ENCODE results near the gene MTR.
"Not testable (repeated sequence)": the region's sequence is repeated elsewhere in the genome, so short reads cannot be mapped to it uniquely, and the experiment has no call there.

The MTR gene

GRCh38 chr1:236865818-236866155 is 70.7 kb downstream of the MTR start:
- DNase-seq, result no peak

GRCh38 chr1:236868625-236869467 is 73.8 kb downstream of the MTR start:
- no peak for DNase-seq

GRCh38 chr1:236869911-236870310 is 74.8 kb downstream of the MTR start:
- DNase-seq, result no peak

DNA sequence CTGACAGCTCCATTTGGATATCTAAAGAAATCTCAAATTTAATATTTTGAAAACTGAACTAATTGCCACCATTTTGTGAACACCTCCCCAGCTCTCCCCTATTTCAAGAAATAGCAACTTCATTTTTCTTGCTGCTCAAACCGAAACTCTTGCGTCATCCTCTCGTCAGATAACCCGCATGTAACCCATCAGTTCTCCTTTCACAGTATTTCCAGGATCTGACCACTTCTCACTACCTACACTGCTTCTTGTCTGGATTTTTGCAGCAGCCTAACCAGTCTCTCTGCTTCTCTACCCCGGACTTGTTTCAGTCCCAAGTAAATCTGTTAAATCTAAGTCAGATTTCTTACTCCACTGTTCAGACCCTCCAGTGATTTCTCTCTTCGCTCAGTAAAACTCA is 75.6 kb downstream of the MTR start:
- no peak for DNase-seq

- DNase-seq, result no peak
Measured at GRCh38 chr1:236872075-236872666, 77.1 kb downstream of the MTR start.

DNA sequence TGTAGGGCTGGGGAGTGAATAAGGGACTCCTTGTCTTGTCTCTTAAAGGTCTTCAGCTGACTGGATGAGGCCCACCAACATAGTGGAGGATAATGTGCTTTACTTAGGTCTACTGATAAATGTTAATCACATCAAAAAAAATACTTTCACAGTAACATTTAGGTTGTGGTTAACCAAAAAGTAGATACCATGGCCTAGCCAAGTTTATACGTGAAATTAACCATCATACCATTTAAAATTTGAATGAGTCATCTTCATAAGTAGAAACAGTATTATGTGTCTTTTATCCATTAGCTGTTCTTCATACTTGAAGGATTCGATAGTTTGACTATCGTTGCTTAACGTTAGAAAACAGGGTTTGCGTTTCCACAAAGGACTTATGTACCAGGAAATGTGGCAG is 80.9 kb downstream of the MTR start:
- no peak for DNase-seq

GRCh38 chr1:236877661-236878060 is 82.6 kb downstream of the MTR start:
- DNase-seq, result no peak

- DNase-seq, result no peak
Measured at GRCh38 chr1:236880209-236880608, 85.1 kb downstream of the MTR start.

- DNase-seq, result no peak
Measured at GRCh38 chr1:236882678-236883077, 87.6 kb downstream of the MTR start.

GRCh38 chr1:236886199-236886598 is 91.1 kb downstream of the MTR start:
- no peak for DNase-seq

DNA sequence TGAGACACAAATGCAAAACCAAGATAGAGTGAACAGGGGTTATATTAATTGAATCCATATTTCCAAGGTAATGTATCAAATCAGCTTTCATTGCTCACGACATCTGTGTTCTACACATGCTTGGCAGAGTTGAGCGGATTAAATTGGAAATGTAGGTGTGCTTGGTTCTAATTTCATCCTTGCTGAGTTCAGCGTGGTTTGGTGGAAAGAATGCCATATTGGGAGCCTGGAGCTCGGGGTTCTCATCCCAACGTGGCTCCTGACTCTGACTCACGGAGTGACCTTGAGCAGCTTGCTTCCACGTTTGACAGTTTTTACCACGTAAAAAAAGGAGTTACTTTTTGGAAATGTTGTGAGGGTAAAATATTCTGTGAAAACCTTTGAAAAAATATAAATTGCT is 92.0 kb downstream of the MTR start:
- DNase-seq, result no peak

- no peak for DNase-seq
Measured at GRCh38 chr1:236888126-236888525, 93.0 kb downstream of the MTR start.

GRCh38 chr1:236888903-236889302 is 93.8 kb downstream of the MTR start:
- no peak for DNase-seq

DNA sequence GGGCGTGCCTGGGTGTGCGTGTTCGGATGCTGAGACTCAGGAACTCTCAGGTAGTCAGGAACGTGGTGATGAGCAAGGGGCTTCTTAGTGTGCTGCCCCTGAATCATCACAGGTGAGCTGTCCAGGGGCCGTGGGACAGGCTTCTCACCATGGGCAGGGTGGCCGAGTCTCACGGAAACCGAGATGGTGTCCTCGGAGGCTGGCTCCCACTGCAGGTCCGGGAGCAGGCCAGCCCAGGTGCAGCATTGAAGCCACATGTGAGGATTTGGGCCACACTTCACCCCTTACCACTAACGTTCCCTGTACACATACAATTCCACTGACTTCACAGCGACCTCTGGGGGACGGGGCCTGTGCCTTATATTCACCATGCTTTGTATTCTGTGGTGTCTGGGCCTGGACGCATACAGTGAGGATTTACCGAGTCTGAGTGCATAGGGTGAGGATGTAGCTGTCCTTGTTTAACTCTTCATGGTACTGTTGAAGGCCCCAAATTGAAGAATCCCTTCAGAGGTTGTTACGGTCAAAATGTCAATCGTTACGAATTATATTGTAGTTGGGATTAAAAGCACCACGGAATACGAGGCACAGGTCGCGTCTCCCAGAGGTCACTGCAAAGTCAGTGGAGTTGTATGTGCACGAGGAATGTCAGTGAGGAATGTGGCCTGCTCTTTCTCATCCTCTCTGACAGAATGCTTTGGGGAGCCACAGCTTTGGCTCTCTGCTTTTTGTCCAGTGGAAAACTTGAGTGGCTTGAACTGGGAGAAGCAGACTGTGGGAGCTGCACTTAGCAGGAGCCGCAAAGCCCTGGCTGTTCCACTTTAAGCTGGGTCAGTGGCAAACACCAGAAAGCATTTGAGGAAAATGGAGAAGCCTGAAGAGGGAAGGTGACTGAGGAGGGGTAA is 95.3 kb downstream of the MTR start:
- no peak for DNase-seq

- DNase-seq, result no peak
Measured at GRCh38 chr1:236893626-236894545, 98.8 kb downstream of the MTR start.

DNA sequence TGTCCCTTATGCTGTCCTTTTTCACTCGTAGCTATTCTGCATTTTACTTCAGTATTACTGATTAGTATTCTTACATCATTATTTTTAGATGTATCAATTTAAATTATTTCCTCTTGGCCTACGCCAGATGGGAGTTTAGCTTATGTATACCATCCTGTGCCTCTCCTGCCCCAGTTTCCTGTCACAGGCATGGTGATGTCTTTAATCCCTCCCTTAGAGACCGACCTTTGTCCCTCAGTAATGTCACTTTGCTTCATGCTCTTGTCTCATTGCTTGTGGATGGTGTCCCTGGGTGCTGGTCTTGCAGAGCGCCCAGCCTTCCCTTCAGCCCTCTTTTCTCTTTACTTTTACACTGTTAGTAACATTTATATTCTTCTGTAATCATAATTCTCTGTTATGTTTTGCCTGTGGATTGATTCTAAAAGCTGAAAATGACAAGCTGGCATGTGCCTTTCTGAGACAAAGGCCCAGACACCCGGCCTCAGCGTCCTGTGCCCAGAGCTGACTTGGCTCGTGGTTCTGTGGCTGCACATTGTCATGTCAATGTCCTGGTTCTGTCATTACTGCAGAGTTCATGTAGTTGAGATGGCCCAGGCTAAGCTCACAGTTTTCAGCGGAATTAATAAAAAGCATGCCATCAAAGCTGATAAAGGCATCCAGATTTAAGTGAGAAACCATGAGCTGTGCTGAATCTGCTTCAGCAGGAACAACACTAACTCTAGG is 100.7 kb downstream of the MTR start:
- no peak for DNase-seq

DNA sequence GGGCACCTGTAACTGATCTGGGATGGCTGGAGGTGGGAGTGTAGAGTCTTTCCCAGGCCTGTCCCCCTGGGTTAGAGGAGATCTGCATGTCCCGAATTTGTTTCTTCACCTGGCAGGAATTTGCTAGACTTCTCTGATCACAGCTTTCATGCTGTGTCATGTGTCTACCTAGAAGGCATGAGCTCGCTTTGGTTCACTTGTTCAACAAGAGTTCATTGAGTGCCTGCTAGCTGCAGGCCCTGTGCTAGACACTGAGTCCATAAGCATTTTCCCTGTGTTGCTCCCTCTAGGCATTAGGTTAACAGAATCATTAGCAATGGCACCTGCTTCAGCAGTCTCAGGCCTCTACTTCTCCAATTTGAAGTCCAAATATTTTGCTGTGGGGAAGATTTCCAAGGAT is 101.6 kb downstream of the MTR start:
- DNase-seq, result no peak

DNA sequence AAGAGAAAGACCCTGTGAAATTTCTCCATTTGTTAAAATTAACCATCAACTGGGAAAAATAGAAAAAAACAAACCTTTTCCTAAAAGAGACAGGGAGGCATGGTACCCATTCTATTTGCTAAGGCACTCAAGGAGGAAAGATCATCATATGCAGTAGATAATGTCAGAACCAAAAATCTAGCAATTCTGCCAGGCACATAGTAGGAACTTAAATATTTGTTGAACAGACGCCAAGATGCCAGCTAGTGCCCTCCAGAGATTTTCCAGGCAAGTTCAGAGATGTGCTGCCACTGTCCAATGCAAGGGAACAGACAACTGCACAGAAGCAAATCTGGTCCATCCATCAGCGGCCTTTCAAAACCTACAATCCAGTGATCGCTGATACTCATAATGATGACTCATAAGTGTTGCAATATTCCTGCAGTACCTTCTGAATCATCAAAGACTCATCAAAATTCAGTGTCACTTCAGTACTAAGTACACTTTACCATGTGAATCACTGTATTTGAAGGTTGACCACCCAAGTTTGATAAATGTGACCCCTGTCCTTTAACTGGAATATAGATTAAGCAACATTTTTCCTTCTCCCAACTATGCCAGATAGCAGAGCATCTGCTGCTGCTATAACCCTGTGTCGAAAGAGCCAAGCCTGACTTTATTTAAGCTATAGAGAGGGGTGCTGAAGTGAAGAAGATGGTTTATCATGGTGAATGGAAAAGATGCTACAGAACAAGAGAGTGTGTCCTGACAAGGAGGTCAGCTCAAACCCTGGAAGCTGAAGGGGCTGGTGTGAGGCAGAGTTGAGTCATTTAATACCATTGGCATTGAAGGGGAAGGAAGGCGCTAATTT is 110.0 kb downstream of the MTR start:
- DNase-seq, result no peak

DNA sequence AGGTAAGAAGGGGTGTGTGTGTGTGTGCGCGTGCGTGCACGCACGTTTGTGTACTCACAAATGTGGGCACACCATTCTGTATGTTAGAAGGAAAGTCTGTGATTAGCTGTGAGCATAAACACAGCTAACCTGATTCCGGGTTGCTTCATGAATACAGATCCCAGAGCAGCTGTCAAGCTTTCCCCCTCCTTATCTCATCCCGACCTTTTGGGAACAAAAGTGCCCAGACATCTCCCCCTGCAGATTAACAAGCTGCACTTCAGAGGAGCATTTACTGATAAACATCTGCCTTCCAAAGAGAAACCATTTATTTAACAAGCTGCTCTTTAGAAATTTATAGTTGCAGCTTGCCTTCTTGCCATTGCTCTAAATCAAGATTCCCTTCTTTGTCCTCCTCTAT is 112.1 kb downstream of the MTR start:
- DNase-seq, result no peak

GRCh38 chr1:236908669-236909068 is 113.6 kb downstream of the MTR start:
- DNase-seq, result no peak

- DNase-seq, result not testable (repeated sequence)
Measured at GRCh38 chr1:236911047-236911446, 116.0 kb downstream of the MTR start.

All from activated CD8-positive, alpha-beta memory T cell treated with anti-CD3 and anti-CD28 coated beads, Interleukin-2, amount 50 U/mL, for 48 hours (primary cell).